HFF-Myc (cell line): ENCODE data around the gene SLC26A2.

Experiments used
- DNase-seq: peaks from one replicate; pipeline ENCODE4 v3.0.0-alpha.2; 2011; ENCODE audit warnings: low read depth; ENCODE audit errors: extremely low read depth
- H3K4me3 ChIP-seq: replicated peaks from 2 replicates; pipeline ENCODE4 v1.5.1; 2011; ENCODE audit warnings: low read depth, mild to moderate bottlenecking, control low read depth, low read length
- CTCF ChIP-seq: IDR thresholded peaks from 2 replicates; pipeline ENCODE4 v1.5.1; 2012; ENCODE audit warnings: mild to moderate bottlenecking, low read depth, low read length, control low read depth; ENCODE audit errors: missing control alignments

The SLC26A2 gene

GRCh38 chr5:149916334-149917072 lies 44.1 kb upstream of the SLC26A2 start:
- DNase-seq = no peak
- no peak for TF ChIP-seq CTCF
- H3K4me3 ChIP-seq = no peak overlapping the region

- no peak for TF ChIP-seq CTCF
- no peak overlapping the region for H3K4me3 ChIP-seq
- DNase-seq = no peak
These were observed 43.4 kb upstream of the SLC26A2 start for GRCh38 chr5:149917073-149917676.

- no peak for DNase-seq
- TF ChIP-seq CTCF = no peak
- no peak overlapping the region for H3K4me3 ChIP-seq
These were observed 39.0 kb upstream of the SLC26A2 start for GRCh38 chr5:149921597-149921996.

GRCh38 chr5:149922950-149923349 lies 37.6 kb upstream of the SLC26A2 start:
- no peak for TF ChIP-seq CTCF
- no peak overlapping the region for H3K4me3 ChIP-seq
- no peak for DNase-seq

- DNase-seq = peak; percentile 61
- no peak for TF ChIP-seq CTCF
- no peak overlapping the region for H3K4me3 ChIP-seq
These were observed 36.1 kb upstream of the SLC26A2 start for GRCh38 chr5:149924486-149924885.

- no peak for TF ChIP-seq CTCF
- H3K4me3 ChIP-seq = no peak overlapping the region; the same call in 1 of the 2 replicates
- DNase-seq = no peak
These were observed 30.4 kb upstream of the SLC26A2 start for GRCh38 chr5:149930043-149930748.
